HCEC 1CT (cell line): ENCODE results near the gene DUSP12.

Experiments
- DNase-seq: peaks from one replicate; pipeline ENCODE4 v3.0.0-alpha.2; 2017

DUSP12 gene

GRCh38 chr1:161771973-161772372 lies 22.4 kb downstream of the DUSP12 start:
- no peak for DNase-seq

- no peak for DNase-seq
Observed at GRCh38 chr1:161772397-161772796, 22.8 kb downstream of the DUSP12 start.

GRCh38 chr1:161773791-161774190 lies 24.2 kb downstream of the DUSP12 start:
- no peak for DNase-seq

GRCh38 chr1:161777261-161777660 lies 27.7 kb downstream of the DUSP12 start:
- DNase-seq = no peak

- no peak for DNase-seq
Observed at GRCh38 chr1:161778522-161778921, 28.9 kb downstream of the DUSP12 start.

DNA sequence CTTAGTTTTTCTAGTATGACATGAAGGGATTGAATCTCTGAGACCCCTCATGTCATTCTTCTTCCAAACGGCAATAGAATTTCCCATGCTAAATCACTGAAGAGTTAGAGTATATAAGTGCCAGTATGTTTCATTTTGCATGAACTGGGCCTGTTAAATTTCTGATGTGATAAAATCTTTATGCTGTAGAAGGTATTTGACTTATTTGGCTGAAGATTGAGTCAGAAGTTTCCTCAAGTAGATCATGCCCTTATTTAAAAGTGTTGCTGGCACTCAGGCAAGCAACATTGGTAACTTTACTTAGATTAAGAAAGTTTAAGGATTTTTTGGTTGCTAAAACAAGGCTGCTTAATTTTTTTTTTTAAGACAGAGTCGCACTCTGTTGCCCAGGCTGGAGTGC lies 29.8 kb downstream of the DUSP12 start:
- DNase-seq = no peak

- DNase-seq = peak; percentile 83
Observed at GRCh38 chr1:161781995-161782394, 32.4 kb downstream of the DUSP12 start.

DNA sequence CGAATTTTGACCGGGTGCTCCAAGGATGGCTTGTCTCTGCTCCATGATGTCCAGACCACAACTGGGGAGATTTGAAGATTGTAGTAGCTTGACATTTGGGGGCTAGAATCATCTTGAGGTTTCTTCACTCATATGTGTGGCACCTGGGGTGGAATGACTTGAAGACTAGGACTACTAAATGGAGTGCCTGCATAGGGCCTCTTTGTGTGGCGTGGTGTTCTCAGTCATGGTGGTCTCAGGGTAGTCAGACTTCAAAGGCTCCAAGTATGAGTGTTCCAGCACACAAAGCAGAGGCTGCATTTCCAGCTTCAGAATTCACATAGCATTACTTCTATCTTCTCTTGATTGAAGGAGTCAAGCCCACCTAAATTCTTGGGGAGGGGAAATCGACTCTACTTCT lies 33.3 kb downstream of the DUSP12 start:
- no peak for DNase-seq

- DNase-seq = no peak
Observed at GRCh38 chr1:161784968-161785367, 35.4 kb downstream of the DUSP12 start.

DNA sequence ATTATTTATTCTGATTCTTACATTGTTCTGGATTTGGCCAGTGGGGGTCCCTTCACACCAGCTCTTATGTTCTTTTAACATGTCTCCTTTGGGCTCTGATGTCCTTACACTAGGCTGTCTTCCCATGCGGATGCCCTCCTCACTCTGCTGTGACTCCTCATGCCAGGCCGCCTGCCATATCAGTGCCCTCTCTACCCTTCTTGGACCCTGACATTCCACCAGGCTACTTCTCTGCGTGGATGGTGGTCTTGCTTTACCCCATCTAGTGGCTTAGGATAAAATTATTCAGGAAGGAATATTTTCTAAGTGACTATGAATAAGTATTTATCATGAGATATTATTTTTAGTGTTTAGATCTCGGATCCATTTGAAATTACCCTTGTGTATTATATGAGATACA lies 37.8 kb downstream of the DUSP12 start:
- no peak for DNase-seq

DNA sequence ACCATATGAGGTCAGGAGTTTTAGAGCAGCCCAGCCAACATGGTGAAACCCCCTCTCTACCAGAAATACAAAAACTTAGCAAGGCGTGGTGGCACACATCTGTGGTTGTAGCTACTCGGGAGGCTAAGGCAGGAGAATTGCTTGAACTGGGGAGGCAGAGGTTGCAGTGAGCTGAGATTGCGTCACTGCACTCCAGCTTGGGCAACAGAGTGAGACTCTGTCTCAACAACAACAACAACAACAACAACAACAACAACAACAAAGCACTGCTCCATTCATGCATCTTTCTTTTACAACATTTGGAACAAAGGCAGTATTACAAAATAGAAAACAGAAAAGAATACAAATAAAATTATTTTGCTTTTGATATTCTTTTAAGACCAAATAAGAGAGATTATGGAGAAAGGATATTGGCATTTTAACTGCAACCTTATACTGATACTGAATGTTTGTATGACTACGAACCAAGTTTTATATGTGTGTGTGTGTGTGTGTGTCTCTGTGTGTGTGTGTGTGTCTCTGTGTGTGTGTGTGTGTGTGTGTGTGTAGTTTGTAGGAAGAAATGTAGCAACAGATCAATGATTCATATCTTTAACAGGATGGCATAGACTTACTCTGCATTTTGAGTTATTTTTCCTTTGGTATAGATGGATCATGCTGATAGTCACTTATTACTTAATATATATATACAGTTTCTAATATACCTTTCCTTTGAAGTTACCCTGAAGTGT lies 41.2 kb downstream of the DUSP12 start:
- DNase-seq = no peak

- peak; percentile 28 for DNase-seq
Observed at GRCh38 chr1:161791904-161792655, 42.5 kb downstream of the DUSP12 start.

DNA sequence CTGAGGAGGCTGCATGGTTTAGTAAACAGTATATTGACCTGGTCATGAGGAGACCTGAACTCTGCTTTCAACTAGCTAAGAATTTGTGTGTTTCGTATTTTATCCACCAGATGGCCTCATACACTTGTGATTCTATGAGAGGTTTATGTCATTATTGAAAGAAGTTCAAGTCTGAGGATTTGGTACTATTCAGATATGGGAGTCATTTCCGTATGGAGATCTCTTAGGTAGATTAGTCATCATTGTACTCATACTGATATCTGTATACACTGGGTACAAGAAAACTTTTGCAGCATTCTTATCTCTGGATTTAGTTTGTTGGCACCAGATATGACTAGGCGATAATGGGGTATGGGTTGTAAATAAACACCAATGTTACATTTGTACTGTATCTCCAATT lies 43.2 kb downstream of the DUSP12 start:
- DNase-seq = peak; percentile 90

DNA sequence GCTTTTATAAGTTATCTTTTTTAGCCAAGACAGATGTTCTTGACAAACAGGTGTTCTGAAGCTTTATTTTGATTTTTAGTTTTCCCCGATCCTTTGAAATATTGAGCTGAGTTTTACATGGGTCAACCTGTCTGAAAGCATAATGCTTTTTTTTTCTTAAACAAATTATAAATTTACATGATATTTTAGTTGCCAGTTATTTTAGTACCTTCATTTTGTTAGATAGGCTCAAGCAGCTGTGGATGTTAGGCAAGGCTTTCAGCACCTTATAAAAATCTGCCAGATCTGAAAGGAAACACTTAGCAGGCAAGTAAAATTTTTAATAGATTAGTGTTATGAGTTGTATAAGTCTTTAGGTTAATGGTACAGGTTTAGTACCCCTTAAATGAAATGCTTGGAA lies 50.2 kb downstream of the DUSP12 start:
- no peak for DNase-seq

DNA sequence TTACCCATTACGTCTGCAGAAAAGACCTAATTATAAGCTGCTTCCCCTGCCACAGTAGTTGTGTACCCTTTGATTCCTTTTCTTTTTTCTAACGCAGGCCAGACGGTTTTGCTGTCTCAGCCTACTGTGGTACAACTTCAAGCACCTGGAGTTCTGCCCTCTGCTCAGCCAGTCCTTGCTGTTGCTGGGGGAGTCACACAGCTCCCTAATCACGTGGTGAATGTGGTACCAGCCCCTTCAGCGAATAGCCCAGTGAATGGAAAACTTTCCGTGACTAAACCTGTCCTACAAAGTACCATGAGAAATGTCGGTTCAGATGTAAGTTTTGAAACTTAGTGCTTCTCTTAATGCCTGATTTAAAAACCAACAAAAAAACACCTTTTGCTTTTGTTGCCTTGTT lies 52.4 kb downstream of the DUSP12 start:
- DNase-seq = no peak

DNA sequence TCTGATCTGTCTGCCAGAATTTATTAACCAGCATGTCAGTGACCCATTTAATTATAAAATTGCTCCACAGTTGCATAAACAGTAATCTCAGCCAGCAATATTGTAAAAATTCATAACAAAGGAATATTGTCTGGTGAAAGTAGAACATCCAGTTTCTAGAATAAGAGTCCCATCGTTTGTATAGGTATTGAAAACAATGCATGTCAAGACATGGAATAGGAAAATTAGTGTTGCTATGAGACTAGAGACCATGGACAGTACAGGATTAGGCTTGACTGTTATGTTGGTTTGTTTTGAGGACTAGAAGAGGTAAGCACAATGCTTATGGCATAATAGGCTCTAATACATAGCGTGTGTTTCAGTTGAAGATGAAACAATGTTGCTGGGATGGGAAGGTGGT lies 53.6 kb downstream of the DUSP12 start:
- DNase-seq = no peak

DNA sequence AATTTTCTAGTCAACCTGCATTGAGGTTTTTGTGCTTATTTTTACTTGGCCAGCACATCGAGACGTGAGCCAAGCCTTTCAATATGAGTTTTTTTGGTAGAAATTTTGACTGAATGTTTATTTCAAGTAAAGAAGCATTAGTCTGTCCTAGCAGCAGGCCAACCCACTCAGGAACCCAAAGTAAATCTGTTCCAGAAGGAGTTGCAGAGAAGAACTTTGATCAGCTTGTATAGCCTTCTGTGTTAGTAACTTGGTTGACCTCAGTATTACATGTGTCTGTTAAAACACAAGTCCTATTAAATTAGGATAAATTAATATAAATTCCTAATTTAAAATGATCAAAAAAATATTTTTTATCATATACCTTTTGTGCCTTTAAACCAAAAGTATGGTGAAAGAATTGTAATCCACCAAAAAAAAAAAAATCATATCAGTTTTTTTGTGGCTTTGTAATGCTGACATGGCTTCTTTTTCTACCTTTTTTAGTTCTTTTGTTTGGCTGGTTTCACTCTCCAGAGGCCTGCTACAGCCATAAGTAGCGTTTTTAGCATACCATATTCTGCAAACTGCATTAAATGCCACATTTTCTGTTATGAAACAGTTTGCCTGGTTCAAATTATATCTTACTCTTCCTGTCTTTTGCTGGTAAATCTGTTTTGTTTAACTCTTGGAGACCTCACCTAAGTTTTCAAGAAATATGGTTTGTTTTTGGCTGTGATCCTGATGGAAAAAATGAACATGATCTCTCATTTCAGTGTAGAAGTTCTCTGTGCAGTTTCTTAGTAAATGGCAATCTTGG lies 56.0 kb downstream of the DUSP12 start:
- no peak for DNase-seq
